ENCODE data around the gene NFATC1. TPM values are rescaled to one million over a fixed set of nuclear protein-coding genes. Genes with fewer than 3 reads are reported as not detected.

The NFATC1 gene
- total RNA-seq, 1 donor from 2014 or later: 18.3 TPM

DNA sequence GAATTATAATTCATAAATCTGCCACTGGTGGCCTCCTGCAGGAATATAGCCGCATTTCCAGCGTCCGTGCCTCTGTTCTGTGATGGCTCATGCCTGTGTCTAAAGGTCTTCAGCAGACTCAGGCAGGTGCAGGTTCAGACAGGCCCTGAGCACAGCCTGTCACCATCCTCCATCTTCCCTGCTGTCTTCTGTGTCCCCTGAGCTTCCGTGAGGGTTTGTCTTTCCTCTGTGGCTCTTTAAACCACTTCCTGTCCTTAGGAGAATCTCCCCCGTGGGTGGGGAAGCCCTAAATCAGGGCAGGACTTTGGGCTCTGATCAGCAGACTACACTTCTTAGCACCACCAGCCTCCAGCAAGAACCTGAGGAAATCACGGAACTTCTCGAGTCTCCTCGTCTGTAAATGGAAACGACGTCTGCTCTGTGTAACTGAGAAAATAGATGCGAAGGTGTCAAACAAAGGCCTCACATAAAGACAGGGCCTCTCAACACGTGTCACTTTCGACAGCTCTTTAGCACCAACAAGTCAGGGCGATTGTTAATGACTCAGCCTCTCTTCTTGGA is 24.1 kb upstream of the NFATC1 start:
- TF ChIP-seq, protein P1, sequence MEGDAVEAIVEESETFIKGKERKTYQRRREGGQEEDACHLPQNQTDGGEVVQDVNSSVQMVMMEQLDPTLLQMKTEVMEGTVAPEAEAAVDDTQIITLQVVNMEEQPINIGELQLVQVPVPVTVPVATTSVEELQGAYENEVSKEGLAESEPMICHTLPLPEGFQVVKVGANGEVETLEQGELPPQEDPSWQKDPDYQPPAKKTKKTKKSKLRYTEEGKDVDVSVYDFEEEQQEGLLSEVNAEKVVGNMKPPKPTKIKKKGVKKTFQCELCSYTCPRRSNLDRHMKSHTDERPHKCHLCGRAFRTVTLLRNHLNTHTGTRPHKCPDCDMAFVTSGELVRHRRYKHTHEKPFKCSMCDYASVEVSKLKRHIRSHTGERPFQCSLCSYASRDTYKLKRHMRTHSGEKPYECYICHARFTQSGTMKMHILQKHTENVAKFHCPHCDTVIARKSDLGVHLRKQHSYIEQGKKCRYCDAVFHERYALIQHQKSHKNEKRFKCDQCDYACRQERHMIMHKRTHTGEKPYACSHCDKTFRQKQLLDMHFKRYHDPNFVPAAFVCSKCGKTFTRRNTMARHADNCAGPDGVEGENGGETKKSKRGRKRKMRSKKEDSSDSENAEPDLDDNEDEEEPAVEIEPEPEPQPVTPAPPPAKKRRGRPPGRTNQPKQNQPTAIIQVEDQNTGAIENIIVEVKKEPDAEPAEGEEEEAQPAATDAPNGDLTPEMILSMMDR (IDR thresholded peaks at IDR 0.05; ENCODE audit: borderline replicate concordance): no peak
- intact Hi-C loops (cut with micrococcal nuclease): no loop called here

DNA sequence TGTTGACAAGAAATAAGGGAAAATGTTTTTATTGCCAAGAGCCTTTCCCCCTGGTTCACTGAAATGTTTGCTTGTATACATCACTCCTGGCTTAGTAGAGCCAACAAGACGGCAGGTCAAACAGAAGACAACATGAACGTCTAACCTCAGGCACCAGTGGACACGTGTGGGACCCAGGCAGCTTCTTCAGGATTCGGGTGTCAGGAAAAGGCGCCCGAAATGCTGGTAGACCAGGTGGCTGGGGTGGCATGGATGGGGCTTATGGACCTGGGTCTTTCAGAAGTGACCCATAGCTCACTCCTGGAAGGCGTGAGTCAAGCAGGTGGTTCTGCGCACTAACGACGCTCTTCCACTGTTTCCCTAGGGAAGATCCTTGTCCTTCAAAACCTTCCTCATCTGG is 23.3 kb upstream of the NFATC1 start:
- H3K4me3 ChIP-seq: no peak overlapping the region
- no peak overlapping the region for H3K27ac ChIP-seq (replicated peaks)
- DNase-seq: no peak
- TF ChIP-seq, protein P1 (IDR thresholded peaks at IDR 0.05; ENCODE audit: borderline replicate concordance): no peak
- no peaks in the 10 kb centered on the region for H3K27me3 ChIP-seq (ENCODE audit: low read depth)
- intact Hi-C loops (cut with micrococcal nuclease): no loop called here
- H3K9me3 ChIP-seq (replicated peaks): no peaks in the 10 kb centered on the region
- H3K36me3 ChIP-seq: peaks cover 16% of the 10 kb centered on the region
- no peaks in the 10 kb centered on the region for H3K4me1 ChIP-seq

More for the DNA sequence above, 24.1 kb upstream of the NFATC1 start:
- Histone ChIP-seq H3K9me3 (replicated peaks) (no peaks in the 10 kb centered on the region), H3K27ac (replicated peaks) (no peak overlapping the region), H3K36me3 (peaks cover 12% of the 10 kb centered on the region), H3K27me3 (ENCODE audit: low read depth) (no peaks in the 10 kb centered on the region), H3K4me3 (no peak overlapping the region), H3K4me1 (no peaks in the 10 kb centered on the region)
- no peak for DNase-seq

DNA sequence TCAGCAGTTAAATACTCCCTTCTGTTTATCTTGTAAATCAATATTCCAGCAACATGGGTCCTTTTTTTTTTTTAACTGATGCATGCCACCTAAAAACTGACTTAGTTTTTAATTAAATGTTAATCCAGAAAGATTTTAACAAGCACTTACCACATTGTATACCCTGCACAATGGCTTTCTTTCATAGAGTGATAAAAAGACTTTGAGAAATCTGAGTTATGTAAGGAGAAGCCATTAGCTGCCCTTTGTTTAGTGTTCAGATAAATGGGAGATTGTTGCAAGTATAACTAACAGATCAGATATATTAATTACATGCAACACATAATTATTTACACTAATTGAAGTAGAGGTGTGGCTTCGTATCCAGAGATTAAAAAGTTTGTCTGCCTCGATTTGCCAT is 22.7 kb upstream of the NFATC1 start:
- Histone ChIP-seq H3K4me3 (no peak overlapping the region), H3K27ac (replicated peaks) (no peak overlapping the region), H3K36me3 (peaks cover 22% of the 10 kb centered on the region), H3K27me3 (ENCODE audit: low read depth) (no peaks in the 10 kb centered on the region), H3K4me1 (no peaks in the 10 kb centered on the region), H3K9me3 (replicated peaks) (no peaks in the 10 kb centered on the region)
- TF ChIP-seq, protein P1 (IDR thresholded peaks at IDR 0.05; ENCODE audit: borderline replicate concordance): no peak
- intact Hi-C loops (cut with micrococcal nuclease): no loop called here
- DNase-seq: no peak

DNA sequence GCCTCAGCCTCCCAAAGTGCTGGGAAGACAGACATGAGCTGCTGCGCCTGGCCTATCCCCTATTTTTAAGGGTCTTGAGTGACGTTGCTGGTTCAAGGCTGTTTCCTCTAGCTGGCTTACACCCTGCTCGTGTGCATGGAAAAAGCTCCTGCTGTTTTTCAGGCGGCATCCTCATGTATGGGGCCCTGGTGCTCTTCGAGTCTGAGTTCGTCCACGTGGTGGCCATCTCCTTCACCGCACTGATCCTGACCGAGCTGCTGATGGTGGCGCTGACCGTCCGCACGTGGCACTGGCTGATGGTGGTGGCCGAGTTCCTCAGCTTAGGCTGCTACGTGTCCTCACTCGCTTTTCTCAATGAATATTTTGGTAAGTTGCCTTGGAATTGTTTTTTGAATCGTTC is 22.0 kb upstream of the NFATC1 start:
- Histone ChIP-seq H3K4me3 (no peak overlapping the region), H3K4me1 (no peaks in the 10 kb centered on the region), H3K9me3 (replicated peaks) (no peaks in the 10 kb centered on the region), H3K36me3 (peaks cover 27% of the 10 kb centered on the region), H3K27ac (replicated peaks) (no peak overlapping the region), H3K27me3 (ENCODE audit: low read depth) (no peaks in the 10 kb centered on the region)
- intact Hi-C loops (cut with micrococcal nuclease): no loop called here
- TF ChIP-seq, protein P1 (IDR thresholded peaks at IDR 0.05; ENCODE audit: borderline replicate concordance): no peak
- no peak for DNase-seq

DNA sequence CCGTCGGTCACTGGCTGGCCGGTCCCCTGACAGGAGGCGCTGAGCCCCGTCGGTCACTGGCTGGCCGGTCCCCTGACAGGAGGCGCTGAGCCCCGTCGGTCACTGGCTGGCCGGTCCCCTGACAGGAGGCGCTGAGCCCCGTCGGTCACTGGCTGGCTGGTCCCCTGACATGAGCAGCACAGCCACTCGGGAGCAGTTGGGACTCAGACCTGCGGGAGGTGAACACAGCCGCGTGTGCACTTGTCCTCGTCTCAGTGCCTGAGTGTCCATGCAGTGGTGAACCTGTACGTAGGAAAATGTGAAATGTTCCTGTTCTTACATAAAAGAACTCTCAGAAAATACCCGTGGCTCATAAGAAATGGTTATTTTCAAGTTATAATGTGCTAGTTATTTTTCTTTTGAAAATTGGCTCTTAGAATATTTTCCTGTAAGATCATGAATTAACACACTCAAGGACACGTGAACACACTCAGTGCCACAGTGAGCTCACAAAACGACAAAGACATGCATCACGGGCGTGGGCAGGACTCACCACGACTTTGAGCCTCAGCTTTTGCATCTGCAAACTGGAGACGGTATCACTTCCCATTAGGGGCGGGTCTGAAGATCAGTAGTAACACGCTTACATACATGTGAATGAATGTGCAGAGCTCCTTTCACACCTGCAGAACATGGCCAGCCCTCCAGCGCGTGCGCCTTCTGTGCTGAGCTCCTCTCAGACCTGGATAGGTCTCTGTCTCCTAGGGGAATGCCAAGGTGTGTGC is 21.1 kb upstream of the NFATC1 start:
- TF ChIP-seq, protein P1 (IDR thresholded peaks at IDR 0.05; ENCODE audit: borderline replicate concordance): no peak
- peaks cover 4% of the 10 kb centered on the region for H3K4me1 ChIP-seq
- no peak overlapping the region for H3K27ac ChIP-seq (replicated peaks)
- no peaks in the 10 kb centered on the region for H3K9me3 ChIP-seq (replicated peaks)
- H3K27me3 ChIP-seq (ENCODE audit: low read depth): no peaks in the 10 kb centered on the region
- H3K4me3 ChIP-seq: no peak overlapping the region
- DNase-seq: no peak
- intact Hi-C loops (cut with micrococcal nuclease): no loop called here
- peaks cover 27% of the 10 kb centered on the region for H3K36me3 ChIP-seq

All from left ventricle myocardium inferior (tissue), 1 donor.